GM18861 (cell line): Measurements from ENCODE around the gene FARP1.

ENCODE experiments used
- ATAC-seq: cut with Tn5 transposase; IDR thresholded peaks from one replicate; pipeline ENCODE4 v1.9.1; 2021; ENCODE audit not compliant: unreplicated experiment

FARP1 gene

GRCh38 chr13:98474292-98474691 lies 331.4 kb downstream of the FARP1 start:
- no peak for ATAC-seq

- ATAC-seq: no peak
These were observed 331.9 kb downstream of the FARP1 start for GRCh38 chr13:98474761-98475160.

DNA sequence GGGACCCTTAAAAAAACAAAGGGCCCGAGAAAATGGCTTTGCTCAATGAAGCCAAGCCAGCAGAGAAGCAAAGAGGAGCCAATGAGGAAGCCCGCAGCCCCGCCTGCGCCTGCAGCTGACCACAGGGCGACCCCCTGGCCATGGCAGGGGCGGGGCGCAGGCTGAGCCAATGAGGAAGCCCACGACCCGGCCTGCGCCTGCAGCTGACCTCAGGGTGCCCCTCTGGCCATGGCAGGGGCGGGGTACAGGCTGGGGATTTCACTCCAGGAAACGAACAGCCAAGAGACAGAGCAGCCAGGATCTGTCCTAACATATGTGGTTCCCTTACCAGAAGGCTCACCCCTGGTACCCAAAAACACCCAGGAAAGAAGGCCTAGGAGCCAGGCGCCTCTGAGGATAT lies 332.6 kb downstream of the FARP1 start:
- ATAC-seq: no peak

- ATAC-seq: peak; percentile 4
These were observed 333.2 kb downstream of the FARP1 start for GRCh38 chr13:98476106-98476505.

DNA sequence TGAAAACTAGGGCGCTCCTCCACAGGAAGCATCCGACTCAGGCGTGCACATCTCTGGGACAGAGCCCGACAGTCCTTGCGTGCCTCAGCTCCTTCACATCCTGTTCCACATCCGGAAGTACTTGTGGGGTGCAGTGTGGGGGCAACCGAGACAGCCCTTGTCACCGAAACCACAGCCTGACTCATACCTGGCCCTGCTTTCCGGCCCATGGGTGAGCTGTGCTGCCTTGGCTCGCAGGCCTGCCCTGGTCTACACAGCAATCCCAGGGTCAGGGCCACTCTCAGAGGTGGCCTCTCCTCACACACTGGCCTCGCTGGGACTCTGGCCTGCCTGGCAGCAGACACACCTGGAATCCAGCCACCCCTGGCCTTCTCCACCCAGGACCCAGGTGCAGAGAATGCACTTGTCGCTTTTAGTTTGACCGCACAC lies 333.7 kb downstream of the FARP1 start:
- peak; percentile 85 for ATAC-seq

- ATAC-seq: peak; percentile 39
These were observed 335.6 kb downstream of the FARP1 start for GRCh38 chr13:98478189-98479129.

DNA sequence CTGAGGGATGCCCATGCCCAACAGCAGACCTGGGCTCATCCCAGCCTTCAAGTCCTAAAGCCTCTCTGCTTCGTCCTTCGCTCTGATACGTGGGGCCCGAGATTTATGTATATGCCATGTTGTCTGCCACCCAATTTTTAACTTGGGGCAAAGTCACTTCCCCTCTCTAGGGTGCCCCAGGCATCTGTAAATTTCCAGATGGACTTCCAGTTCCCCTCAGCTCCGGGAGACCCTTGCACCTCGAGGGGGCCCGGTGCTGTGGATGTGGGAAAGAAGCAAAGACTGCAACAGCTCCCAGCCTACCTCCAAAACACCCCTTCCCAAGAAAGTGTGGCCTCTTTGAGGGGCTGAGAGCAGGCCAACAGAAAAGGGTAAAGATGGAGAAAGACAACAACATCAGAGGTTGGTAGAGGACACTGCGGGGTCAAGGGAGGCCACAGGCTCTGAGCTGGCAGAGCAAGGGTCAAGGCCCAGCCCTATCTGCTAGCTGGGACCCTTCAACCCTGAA lies 336.7 kb downstream of the FARP1 start:
- ATAC-seq: no peak

- ATAC-seq: no peak
These were observed 338.3 kb downstream of the FARP1 start for GRCh38 chr13:98480915-98481877.

DNA sequence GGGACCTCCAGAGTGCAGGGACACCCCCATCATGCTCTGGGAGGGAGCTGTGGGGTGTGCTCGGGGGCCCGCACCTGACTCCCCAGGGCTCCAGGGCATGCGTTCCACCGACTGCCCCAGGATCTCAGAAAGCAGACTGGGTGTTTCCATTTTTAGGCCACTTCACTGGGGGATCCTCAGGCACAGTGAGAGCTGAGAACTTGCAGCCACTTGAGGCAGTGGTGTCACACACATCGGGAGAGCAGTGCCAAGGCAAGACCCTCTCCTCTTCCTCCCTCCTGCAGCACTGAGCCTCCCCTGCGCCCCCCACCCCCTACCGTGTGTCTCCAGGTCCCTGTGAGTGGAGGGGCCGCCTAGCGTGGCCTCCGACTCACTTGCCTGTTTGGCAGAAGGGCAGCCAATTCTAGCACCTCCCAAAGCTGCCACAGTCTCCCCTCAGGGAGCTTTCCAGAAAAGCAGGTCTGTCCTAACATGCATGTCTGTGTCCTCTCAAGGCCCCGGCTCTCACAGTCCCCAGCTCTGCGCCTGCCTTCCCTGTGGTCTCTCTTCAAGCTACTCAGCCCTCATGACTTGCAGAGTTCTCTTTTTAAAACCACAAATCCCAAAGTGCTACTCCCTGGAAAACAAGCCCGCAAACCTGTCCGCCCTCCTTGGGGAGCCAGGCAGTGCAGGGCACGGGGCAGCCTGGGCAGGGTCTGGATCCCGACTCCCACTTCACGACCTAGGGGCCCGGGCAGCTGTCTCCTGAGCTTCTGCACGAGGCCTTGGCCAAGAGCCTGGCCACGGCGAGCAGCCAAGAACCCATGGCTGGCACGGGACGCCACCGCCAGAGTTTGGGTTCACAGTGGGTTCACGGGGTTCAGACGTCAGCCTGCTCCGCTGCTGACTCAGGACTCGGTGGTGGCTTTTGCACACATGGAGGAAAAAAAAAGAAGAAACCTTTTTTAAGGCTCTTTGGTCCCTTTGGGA lies 339.9 kb downstream of the FARP1 start:
- peak; percentile 21 for ATAC-seq

DNA sequence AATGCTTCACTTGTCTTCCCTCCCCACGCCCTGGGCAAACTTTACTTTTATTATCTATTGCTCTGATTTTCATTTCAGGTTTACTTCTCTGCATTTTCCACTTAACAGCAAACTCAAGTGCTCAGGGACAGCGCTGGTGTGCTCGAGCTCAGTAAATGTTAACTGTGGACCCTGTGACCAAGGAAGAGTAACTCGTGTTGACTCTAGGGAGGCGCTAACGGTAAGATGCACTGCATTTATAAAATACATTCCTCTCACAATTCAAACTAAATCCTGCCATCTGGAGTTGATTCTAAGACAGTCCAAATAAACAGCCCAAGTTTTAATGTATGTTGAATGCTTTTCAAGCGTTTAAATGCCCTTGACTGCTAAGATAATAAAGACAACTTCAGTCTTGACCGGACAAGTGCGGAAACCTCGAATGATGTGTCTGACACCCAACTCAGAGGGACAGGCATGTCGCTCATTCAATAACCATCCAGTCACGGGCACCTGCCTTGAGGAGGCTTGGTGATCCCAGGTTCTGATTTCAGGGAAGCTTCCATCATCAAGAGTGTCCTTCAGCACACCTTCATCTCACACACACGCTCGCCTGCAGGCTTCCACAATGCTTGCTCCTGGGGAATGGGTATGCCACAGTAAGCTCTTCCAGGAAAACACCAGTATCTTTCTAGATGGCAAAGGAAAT lies 340.9 kb downstream of the FARP1 start:
- ATAC-seq: no peak

DNA sequence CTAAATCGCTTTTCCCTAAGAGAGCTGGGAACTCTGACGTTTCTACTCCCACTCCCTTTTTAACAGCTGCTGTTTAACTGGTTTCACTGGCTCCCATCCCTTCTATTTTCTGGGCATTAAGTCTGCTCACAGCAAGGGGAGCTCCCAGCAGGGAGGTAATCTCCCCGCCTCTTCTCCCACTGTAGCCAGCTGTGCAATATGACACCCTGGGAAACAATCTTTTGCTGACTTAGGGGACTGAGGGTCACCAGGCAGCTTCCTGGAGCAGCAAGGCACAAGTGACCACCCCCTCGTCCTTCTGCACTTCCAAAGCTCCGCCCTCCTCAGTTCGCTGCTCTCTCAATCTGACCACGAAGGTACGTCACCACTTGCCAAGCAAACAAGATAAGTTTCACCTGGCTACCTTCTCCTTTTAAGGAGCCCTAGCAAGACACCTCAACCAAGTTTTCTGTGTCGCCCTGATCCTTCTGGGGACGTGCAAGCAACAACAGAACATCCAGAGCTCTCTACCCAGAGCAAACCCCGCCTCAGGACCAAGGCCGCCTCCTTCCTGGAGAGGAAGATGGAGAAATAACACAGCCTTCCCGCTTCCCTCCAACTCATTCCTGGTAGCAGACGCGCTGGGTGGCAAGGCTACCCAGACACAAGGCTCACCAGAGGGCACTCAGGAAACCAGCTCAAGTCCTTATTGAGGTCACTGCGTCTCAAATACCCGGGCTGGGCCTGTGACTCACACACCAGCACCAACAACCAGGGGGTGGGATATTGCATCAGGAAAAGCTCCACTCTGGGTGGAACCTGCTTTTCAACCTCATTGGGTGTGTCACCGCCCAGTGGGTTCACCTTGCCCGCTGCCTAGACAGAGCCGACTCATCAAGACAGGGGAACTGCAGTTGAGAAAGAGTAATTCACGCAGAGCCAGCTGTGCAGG lies 341.7 kb downstream of the FARP1 start:
- no peak for ATAC-seq

- no peak for ATAC-seq
These were observed 342.7 kb downstream of the FARP1 start for GRCh38 chr13:98485561-98485960.

DNA sequence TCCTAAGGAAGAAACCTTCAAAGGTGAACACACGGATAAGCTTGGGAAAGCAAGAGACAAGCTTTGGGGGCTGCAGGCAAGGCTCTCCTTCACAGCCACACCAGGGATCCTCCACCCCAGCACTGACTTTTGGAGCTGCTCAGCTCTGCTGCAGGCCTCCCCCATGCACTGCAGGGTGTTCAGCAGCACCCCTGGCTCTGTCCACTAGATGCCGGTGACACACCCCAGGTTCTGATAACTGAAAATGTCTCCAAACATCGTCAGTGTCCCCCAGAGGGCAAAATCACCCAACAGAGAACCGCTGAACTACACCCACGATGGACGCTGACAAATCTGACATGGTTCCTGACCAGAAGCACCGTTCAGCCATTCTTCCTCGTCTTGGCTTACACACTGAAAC lies 343.5 kb downstream of the FARP1 start:
- ATAC-seq: no peak

DNA sequence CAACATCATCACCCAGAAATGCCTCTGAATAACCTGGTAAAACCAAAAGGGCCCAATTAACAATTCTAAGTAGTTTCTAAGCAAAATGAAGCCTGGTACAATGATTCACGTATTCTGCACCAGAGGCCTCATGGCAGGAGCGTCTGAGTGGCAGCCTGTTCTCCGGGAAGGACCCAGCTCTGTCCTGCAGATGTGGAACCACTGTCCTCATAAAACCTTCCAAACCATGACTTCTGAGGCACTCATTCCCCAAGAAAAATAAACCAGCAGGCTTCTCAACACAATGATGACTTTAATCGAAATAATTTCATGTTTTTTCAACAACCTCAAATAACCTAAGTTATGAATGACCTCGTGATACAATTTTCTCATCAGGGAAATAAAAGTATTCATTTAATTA lies 344.1 kb downstream of the FARP1 start:
- no peak for ATAC-seq

DNA sequence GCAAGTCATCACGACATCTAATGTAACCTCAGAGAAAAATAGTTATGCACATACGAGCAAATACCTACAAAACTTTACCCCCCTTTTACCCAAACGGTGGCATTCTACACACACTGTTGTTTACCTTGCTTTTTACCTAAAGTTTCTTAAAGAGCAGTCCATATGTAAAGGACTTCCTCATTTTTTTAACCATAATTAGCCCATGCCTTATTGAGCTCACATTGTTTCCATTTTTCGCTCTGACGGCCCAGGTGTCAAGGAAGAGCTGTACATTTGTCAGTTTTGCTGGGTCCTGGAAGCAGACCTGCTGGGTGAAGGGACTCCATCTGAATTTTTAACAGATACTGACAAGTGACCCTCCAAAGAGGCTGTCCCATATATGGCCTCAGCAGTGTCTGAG lies 344.6 kb downstream of the FARP1 start:
- no peak for ATAC-seq

DNA sequence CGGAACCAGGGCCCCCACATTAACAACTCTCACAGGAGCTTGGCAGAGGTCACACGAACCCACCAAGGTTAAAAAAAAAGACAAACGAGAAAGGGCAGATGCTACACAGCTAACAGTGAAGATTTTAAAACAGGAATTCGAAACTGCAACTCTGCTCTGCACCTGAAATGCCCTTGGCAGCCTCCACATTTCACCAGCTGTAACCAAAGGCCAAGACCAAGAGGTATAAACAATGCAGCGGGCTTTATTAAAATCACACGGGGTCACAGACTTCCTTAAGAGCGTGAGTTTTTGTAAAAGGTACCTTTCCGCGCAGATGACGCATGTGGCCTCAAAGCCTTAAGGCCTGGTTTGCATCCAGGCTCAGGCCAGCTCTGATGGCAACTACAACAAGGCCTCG lies 345.8 kb downstream of the FARP1 start:
- ATAC-seq: peak; percentile 67

DNA sequence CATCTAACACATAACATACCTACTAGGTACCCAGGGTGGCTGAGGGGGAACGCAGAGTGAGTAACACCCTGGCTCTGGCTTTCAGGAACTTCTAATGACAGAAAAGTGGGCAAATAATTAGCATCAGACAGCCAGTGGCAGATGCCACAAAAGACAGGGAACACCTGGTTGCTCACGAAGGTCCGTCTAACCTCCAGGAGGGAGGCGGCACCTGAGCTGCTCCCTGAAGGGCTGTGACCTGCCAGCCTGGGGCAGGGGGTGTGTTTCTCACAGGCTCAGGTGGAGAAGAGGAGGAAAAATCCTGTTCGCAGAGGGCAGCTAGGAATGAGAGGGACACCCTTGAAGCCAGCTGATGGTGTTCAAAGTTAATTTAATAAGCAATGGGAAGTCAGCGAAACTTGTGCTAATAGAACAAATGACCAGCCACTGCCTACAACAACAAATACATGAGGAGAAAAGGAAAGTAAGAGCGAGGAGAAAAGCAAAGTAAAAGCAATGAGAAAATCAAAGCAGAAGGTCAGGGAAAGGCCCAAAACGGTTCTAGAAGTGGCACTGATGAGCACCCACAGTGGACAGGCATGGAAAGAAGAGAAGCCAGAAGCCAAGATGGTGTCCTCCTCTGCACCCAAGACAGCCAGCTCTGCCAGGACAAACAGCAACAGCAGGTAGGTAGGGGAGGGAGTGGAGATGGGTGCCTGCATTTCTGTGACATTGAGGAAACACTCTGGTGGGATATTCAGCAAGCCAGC lies 346.7 kb downstream of the FARP1 start:
- no peak for ATAC-seq
